Omental fat pad (tissue), 4 donors: ENCODE measurements around the gene ECEL1. TPM values are rescaled to one million over a fixed set of nuclear protein-coding genes. Genes with fewer than 3 reads are reported as not detected.
"Not testable (repeated sequence)": the region's sequence is repeated elsewhere in the genome, so short reads cannot be mapped to it uniquely, and the experiment has no call there.

Source experiments
- ATAC-seq: fragments of 150-250 bp; one replicate; pipeline ENCODE4 v1.9.1; 2016; ENCODE audit warnings: mild to moderate bottlenecking, moderate library complexity; ENCODE audit not compliant: low FRiP score
- DNase-seq: peaks from one replicate; pipeline ENCODE4 v3.0.0-alpha.2; 2019; ENCODE audit warnings: low spot score
- total RNA-seq, 4 donors: library from RNA; depleted of rRNA; stranded (reverse); fragments of >200 nt; gene quantifications; one replicate each; pipeline ENCODE4 v1.1.0, GENCODE V29; 2016
- TF ChIP-seq, protein P1 (sequence below), 3 donors: fragments of 450-650 bp; IDR thresholded peaks; one replicate each; pipeline ENCODE4 v1.5.1; 2016 to 2017; ENCODE audit warnings: antibody characterized with exemption in 3 of 3, mild to moderate bottlenecking in 3 of 3, moderate library complexity in 2 of 3

Gene ECEL1
- total RNA-seq, 4 donors from 2014 or later, result 0.19 to 1.1 (median 1.0) TPM; not detected in 1

DNA sequence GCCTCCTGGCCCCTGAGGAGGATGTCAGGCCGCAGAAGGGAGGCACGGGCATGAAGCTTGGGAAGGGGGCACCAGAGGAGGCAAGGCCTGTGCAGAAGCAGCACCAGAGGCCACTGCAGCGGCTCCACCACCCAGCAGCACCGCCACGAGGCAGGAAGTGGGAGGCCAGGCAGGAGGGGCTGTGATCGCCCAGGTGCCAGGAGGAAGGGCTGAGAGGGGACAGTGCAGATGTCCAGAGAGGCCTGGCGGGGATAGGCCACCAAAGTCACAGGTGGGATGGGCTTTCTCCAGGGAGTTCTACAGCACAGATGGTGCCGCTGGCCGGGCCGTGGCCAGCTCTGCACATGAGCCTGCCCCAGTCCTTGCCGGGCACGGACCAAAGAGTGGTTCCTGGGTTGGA is 37.7 kb downstream of the ECEL1 start:
- TF ChIP-seq, protein P1, sequence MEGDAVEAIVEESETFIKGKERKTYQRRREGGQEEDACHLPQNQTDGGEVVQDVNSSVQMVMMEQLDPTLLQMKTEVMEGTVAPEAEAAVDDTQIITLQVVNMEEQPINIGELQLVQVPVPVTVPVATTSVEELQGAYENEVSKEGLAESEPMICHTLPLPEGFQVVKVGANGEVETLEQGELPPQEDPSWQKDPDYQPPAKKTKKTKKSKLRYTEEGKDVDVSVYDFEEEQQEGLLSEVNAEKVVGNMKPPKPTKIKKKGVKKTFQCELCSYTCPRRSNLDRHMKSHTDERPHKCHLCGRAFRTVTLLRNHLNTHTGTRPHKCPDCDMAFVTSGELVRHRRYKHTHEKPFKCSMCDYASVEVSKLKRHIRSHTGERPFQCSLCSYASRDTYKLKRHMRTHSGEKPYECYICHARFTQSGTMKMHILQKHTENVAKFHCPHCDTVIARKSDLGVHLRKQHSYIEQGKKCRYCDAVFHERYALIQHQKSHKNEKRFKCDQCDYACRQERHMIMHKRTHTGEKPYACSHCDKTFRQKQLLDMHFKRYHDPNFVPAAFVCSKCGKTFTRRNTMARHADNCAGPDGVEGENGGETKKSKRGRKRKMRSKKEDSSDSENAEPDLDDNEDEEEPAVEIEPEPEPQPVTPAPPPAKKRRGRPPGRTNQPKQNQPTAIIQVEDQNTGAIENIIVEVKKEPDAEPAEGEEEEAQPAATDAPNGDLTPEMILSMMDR (IDR thresholded peaks at IDR 0.05), result no peak
- DNase-seq, result no peak

DNA sequence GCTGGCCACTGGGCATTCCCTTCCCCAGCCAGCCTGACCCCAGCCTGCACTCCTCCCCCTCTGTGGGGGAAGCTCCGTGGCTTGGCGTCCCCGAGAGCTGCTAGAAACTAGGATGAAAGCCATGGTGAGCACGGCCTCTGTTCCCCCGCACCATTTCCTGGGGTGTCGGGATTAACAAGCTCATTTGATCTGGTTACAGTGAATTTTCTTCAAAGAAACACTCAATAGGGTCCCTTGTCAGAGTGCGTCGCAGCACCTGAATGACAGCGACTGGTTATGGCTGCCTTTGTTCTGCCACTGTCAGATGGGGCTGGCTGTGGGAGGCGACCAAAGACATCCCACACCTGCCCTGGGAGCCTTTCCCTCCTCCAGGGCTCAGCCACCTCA is 39.3 kb downstream of the ECEL1 start:
- TF ChIP-seq, protein P1 (IDR thresholded peaks at IDR 0.05), result no peak
- no peak for ATAC-seq

More for the DNA sequence above, 37.7 kb downstream of the ECEL1 start:
- no peak for ATAC-seq

DNA sequence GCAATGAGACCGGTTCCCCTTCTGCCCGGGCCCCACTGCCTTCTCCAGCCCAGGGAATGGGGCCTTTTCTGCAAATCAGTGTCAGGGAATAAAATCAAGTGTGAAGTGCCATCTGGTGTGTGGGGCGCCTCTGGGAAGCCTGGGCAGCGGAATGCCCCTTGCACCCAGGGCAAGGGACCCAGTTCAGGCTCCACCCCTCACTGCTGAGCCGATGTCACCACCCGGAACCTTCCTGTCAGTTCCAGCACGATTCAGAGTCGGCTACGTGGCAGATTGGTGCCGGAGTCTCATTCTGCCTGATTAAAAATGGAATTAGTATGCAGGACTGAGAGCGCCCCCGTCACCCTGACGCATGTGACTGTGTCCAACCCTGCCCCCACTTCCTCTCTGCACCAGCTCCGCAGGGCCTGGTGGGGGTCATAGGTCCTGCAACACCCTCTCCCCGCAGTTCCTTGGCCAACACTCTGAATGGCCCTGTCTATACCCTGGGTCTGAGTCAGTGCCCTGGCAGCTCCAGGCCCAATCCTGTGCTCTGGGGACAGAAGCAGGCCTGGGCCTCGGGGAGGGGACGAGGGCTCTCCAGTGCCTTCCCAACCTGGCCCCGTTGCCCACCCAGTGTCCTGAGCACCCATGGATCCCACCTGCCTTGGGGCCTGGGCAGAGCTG is 39.9 kb downstream of the ECEL1 start:
- TF ChIP-seq, protein P1 (IDR thresholded peaks at IDR 0.05), result no peak
- DNase-seq (no peak), ATAC-seq (no peak)

More for the DNA sequence above, 39.3 kb downstream of the ECEL1 start:
- DNase-seq, result no peak

DNA sequence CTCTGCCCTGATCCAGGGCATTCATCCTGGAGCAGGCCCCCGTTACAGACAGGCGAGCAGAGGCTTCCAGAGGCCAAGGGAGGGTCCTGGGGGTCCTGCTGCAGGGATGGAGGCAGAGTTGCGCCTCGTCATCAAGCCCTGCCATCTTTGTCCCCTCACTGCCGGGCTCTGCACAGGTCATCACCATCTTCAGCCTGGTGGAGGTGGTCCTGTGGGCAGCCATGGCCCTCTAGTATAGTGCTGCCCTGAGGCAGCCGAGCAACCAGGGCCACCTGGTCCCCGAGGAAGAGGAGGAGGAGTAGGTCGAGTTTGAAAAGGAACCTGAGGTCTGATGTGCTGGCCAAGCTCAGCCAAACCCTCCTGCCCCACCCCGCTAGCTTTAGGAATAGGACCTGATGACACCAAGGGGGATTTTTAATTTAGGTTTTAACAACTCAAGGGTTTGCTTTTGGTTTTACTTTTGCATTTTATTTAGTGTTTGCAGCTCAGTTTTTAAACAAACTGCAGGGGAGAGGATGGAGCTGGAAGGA is 40.5 kb downstream of the ECEL1 start:
- no peak for DNase-seq

DNA sequence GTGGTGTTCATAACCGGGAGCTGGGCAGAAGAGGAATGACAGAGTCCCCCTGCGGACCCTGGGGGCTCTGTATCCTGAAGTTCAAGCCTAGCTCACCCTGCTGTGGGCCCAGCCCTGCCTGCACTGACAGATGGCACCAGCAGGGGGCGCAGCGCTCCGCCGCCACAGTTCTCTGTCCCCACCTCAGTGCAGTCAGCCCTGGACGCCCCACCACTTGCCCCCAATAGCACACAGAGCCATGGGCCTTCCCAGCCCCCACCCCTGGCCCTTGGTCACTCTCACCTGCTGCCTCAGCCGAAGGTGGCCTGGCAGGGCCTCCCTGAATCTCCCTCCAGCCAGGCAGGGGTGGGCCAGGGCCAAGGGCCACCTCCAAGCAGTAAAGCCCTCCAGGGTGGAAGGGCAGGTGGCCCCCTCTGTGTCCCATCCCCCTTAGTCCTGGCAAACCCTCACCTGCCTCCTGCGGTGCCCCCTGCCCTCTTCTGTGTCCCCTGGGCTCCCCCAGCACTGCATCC is 41.3 kb downstream of the ECEL1 start:
- DNase-seq, ATAC-seq: not testable (repeated sequence)

More for the DNA sequence above, 40.5 kb downstream of the ECEL1 start:
- no peak for ATAC-seq
- TF ChIP-seq, protein P1 (IDR thresholded peaks at IDR 0.05), result no peak

DNA sequence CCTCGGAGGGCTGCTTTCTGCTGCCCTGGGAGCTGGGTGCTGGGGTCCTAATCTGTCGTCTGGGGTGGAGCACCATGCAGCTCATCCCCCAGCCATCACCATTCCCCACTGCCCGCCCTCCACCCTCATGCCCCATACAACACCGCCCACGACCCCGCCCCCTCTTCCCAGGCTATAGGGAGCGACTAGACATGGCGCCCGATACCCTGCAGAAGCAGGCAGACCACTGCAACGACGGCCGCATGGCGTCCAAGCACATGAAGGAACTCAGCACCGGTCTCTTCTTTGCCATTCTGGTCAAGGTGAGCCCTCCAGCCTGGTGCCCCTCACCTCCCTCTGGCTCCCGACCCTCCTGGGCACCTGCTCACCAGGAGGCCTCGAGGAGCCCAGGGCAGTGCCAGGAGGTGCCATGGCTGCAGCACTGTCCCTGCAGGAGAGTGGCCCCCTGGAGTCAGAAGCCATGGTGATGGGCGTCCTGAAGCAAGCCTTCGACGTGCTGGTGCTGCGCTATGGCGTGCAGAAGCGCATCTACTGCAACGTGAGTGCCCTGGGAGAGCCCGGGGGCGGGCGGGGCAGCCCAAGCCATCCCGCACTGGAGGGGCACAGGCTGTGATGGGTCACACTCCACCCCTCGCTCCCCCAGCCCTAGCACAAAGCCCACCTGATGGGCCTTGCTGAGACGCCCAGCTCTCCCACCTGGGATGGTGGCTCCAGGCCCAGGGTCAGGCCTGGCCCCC is 42.3 kb downstream of the ECEL1 start:
- ATAC-seq, DNase-seq: not testable (repeated sequence)

DNA sequence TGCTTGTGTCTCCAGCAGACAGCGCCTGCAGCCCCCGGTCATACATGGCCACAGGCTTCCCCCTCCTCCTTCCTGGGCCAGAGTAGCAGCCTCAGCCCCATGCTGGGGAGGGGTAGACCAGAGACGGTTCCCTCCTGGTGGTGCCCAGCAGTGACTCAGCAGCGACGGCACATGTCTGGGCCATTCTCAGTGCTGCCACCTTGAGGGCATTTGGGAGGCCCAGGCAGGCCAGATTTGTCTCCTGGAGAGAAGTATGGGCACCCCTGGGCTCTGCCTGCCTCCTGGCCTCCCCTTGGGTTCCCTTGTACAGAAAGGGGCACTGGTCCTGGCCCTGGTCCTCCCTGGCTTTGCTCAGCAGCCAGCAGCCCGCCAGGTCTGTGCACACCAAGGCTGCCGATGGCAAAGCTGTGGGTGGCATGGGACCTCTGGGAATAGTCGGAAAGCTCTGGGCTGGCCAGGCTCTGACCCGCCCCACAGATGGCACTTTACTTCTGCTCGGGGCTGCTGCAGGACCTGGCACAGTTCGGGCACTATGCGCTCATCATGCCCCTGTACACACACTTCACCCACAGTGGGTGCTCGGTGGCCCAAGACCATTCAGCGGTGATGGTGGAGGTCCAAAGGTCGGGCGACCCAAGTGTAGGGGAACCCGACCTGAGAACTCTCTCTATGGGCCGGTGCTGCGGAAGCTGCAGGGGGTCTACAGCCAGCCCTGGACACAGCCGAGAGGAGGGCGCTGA is 43.1 kb downstream of the ECEL1 start:
- TF ChIP-seq, protein P1 (IDR thresholded peaks at IDR 0.05), result no peak
- ATAC-seq, result no peak
- no peak for DNase-seq

DNA sequence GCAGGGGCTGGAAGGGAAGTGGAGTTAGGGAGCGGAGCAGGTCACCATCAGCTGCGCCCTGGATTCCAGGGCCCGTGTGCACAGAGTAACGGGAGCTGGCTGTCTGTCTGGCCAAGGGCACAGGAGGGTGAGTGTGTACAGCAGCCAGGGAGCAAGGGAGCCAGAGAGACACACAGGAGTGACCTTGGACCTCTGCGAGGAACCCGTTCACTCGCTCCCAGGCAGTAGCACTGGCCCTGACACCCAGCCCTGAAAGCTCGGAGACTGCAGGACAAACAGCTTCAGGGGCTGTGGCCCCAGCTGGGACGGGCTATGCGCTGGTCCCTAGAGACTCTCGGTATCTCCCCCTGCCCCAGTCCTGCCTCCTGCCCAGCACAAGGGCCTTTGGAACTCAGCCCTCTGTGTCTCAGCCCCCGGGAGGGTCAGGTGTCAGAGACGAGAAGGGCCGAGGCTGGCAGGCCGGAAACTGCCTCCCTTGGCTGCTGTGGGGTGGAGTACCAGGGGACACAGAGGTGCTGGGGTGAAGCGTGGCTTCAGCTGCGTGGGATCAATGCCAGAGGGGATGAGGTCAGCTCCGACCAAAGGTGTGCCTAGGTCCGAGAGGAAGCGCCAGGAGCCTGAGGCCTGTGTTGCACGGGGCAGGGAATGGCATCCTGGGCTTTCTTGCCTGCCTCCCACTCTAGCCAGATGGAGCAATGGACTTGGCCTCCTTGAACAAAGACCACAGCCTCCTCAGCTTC is 43.8 kb downstream of the ECEL1 start:
- DNase-seq, ATAC-seq: not testable (repeated sequence)

DNA sequence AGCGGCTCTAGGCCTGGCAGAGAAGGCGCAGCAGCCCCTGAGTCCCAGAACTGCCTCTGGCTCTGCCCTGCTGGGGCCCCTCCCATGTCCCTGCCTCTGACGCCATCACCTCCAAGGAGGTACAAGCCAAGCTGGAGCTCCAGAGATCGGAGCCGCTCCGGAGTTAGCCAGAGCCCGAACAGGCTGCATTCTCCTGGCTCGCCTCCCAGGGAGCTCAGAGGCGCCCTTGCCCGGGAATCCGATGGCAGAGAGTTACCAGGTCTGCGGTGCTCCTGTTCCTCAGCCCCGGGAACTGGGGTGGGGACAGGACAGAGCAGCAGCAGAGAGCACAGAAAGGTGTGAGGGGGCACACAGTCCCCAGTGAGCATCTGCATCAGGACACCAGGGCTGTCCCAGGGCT is 44.6 kb downstream of the ECEL1 start:
- not testable (repeated sequence) for ATAC-seq

DNA sequence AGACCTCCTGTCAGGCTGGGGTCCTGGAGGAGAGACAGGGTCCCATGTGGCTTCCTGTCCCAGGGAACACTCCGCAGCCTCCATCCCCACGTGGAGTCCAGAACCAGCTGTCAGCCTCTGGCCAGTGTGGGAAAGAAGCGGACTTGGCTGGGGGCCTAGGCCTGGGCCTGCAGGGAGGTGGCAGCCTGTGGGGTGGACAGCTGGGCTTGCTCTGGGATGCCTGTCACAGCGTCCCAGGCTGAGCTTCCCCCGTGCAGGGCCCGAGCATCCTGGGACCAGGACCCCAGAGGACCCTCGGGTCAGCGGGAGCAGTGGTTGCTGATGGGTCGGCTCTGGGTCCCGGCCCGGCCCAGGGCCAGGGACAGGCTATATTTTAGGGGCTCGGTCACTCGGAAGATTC is 45.2 kb downstream of the ECEL1 start:
- DNase-seq, ATAC-seq: not testable (repeated sequence)

More for the DNA sequence above, 44.6 kb downstream of the ECEL1 start:
- DNase-seq, result not testable (repeated sequence)

DNA sequence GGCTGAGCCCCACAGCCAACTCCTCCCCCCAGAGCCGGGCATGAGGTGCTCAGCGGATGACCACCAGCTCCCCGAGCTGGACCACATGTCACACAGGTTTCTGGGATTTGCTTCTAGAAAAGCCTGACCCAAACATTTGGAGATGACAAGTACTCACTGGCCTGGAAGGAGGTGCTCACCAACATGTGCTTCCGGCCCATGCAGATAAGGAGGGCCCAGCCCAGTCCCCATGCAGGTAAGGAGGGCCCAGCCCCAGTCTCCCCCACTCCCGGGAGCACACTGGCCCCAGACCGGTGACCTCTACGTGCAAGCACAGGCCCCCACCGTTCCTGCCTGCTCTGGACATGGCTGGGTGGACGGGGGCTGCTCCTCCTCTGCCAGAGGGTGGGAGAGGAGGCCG is 45.7 kb downstream of the ECEL1 start:
- DNase-seq, result not testable (repeated sequence)

More for the DNA sequence above, 45.7 kb downstream of the ECEL1 start:
- not testable (repeated sequence) for ATAC-seq
